A673 (cell line): ENCODE results near the gene OSGIN1. TPM values are rescaled to one million over a fixed set of nuclear protein-coding genes. Genes with fewer than 3 reads are reported as not detected.

Source experiments
- BruUV-seq: library from RNA; stranded (reverse); fragments of 400-500 nt; replicated peaks from 2 replicates; lab custom pipeline; 2021; lab: Mats Ljungman, UMichigan
- CTCF ChIA-PET: fragments of 300-600 bp; sonication (Branson Sonifier 250); formaldehyde crosslinking; loops from one replicate; lab custom pipeline; 2022; ENCODE audit warnings: antibody characterized with exemption; lab: Charles Lee
- POLR2A ChIA-PET: fragments of 300-600 bp; sonication (Branson Sonifier 250); formaldehyde crosslinking; loops from one replicate; lab custom pipeline; 2022; ENCODE audit warnings: antibody characterized with exemption; ENCODE audit not compliant: low non-redundant PET; lab: Charles Lee
- DNase-seq: peaks from one replicate; pipeline ENCODE4 v3.0.0-alpha.2; 2015; ENCODE audit warnings: low spot score
- H3K27ac ChIP-seq: fragments of 200-600 bp; sonication (generic); 2 replicates; pipeline ENCODE4 v1.5.1; 2016; ENCODE audit warnings: mixed run types, low read depth, mild to moderate bottlenecking, mixed read lengths, antibody characterized with exemption, low read length; ENCODE audit not compliant: poor library complexity, severe bottlenecking
- H3K27me3 ChIP-seq: fragments of 200-600 bp; sonication (generic); replicated peaks from 2 replicates; pipeline ENCODE4 v1.6.1; 2017; ENCODE audit warnings: mixed run types, low read depth, mild to moderate bottlenecking, mixed read lengths, antibody characterized with exemption, low read length; ENCODE audit not compliant: insufficient read depth, poor library complexity
- H3K36me3 ChIP-seq: fragments of 200-600 bp; sonication (generic); 2 replicates; pipeline ENCODE4 v1.6.1; 2016; ENCODE audit warnings: mixed run types, mild to moderate bottlenecking, mixed read lengths, antibody characterized with exemption, low read length; ENCODE audit not compliant: insufficient read depth, poor library complexity, severe bottlenecking
- H3K4me1 ChIP-seq: fragments of 200-600 bp; sonication (generic); 2 replicates; pipeline ENCODE4 v1.6.1; 2017; ENCODE audit warnings: mixed run types, mild to moderate bottlenecking, mixed read lengths, antibody characterized with exemption, low read length; ENCODE audit not compliant: insufficient read depth, poor library complexity, severe bottlenecking
- H3K4me3 ChIP-seq: fragments of 200-600 bp; sonication (generic); 2 replicates; pipeline ENCODE4 v1.5.1; 2016; ENCODE audit warnings: low read depth, mixed run types, mild to moderate bottlenecking, mixed read lengths, low read length; ENCODE audit not compliant: poor library complexity, severe bottlenecking
- H3K9me3 ChIP-seq: fragments of 200-600 bp; sonication (generic); 2 replicates; pipeline ENCODE4 v1.6.1; 2016; ENCODE audit warnings: mixed run types, low read depth, mild to moderate bottlenecking, mixed read lengths, antibody characterized with exemption, low read length; ENCODE audit not compliant: poor library complexity, severe bottlenecking
- EZH2 ChIP-seq: fragments of 200-600 bp; sonication (generic); IDR thresholded peaks from 2 replicates; pipeline ENCODE4 v1.6.1; 2017; ENCODE audit warnings: borderline replicate concordance, low read depth, mild to moderate bottlenecking, mixed read lengths, antibody characterized with exemption, low read length; ENCODE audit not compliant: poor library complexity, severe bottlenecking
- intact Hi-C: fragments of 100-400 bp; cut with micrococcal nuclease; formaldehyde crosslinking; loops from one replicate; pipeline ENCODE4 v1.10.0; 2022; ENCODE audit not compliant: unreplicated experiment
- total RNA-seq: library from RNA; stranded (reverse); gene quantifications from 2 replicates; pipeline ENCODE4 v1.2.3, GENCODE V29; 2021
- TF ChIP-seq, protein P1 (sequence below): fragments of 300-800, 200-600 bp; sonication (generic); conservative IDR thresholded peaks from 2 replicates; pipeline ENCODE4 v1.5.1; 2017; ENCODE audit warnings: low read depth, mild to moderate bottlenecking, antibody characterized with exemption, low read length, moderate library complexity, mixed read lengths

The OSGIN1 gene
- total RNA-seq, 1 experiment from 2014 or later, result 2.4 TPM

- TF ChIP-seq, protein P1, sequence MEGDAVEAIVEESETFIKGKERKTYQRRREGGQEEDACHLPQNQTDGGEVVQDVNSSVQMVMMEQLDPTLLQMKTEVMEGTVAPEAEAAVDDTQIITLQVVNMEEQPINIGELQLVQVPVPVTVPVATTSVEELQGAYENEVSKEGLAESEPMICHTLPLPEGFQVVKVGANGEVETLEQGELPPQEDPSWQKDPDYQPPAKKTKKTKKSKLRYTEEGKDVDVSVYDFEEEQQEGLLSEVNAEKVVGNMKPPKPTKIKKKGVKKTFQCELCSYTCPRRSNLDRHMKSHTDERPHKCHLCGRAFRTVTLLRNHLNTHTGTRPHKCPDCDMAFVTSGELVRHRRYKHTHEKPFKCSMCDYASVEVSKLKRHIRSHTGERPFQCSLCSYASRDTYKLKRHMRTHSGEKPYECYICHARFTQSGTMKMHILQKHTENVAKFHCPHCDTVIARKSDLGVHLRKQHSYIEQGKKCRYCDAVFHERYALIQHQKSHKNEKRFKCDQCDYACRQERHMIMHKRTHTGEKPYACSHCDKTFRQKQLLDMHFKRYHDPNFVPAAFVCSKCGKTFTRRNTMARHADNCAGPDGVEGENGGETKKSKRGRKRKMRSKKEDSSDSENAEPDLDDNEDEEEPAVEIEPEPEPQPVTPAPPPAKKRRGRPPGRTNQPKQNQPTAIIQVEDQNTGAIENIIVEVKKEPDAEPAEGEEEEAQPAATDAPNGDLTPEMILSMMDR, result no peak
- no peak for TF ChIP-seq EZH2
- CTCF ChIA-PET, result no interaction called here
- no peak overlapping the region for H3K27ac ChIP-seq
- no peak overlapping the region for H3K4me3 ChIP-seq
- POLR2A ChIA-PET, result no interaction called here
- no peaks in the 10 kb centered on the region for H3K9me3 ChIP-seq
- DNase-seq, result no peak
- H3K36me3 ChIP-seq, result no peaks in the 10 kb centered on the region
- BruUV-seq, result no TSS peak
- no peaks in the 10 kb centered on the region for H3K4me1 ChIP-seq
- H3K27me3 ChIP-seq, result no peaks in the 10 kb centered on the region
- intact Hi-C loops, result no loop called here
Observed at GRCh38 chr16:83942815-83943515, 10.1 kb upstream of the OSGIN1 start.

GRCh38 chr16:83943516-83944050 lies 9.5 kb upstream of the OSGIN1 start:
- H3K36me3 ChIP-seq, result no peaks in the 10 kb centered on the region
- H3K4me1 ChIP-seq, result no peaks in the 10 kb centered on the region
- intact Hi-C loops, result no loop called here
- no peaks in the 10 kb centered on the region for H3K27me3 ChIP-seq
- DNase-seq, result no peak
- H3K27ac ChIP-seq, result no peak overlapping the region
- no peaks in the 10 kb centered on the region for H3K9me3 ChIP-seq
- CTCF ChIA-PET, result no interaction called here
- POLR2A ChIA-PET, result no interaction called here
- TF ChIP-seq, protein P1, result no peak
- TF ChIP-seq EZH2, result no peak
- H3K4me3 ChIP-seq, result no peak overlapping the region
- BruUV-seq, result no TSS peak

DNA sequence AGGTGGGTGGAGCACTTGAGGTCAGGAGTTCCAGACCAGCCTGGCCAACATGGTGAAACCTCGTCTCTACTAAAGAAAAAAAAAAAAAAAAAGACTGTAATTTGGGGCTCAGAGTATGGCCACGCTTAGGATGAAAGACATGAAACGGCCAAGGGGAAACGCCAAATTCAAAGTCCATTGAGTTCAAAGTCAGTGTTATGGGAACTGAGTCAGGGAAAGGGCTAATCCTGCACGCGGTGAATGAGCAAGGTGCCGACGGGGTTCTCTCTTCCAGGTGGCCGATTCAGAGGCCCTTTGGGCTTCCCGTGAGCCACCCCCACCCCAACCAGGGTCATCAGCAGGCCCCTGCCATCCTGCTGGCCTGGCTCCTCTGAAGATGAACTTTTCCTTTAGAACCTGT lies 7.5 kb upstream of the OSGIN1 start:
- no peaks in the 10 kb centered on the region for H3K27me3 ChIP-seq
- no TSS peak for BruUV-seq
- DNase-seq, result no peak
- no peak for TF ChIP-seq EZH2
- TF ChIP-seq, protein P1, result no peak
- H3K36me3 ChIP-seq, result no peaks in the 10 kb centered on the region
- H3K9me3 ChIP-seq, result no peaks in the 10 kb centered on the region
- H3K27ac ChIP-seq, result no peak overlapping the region
- POLR2A ChIA-PET, result no interaction called here
- intact Hi-C loops, result no loop called here
- H3K4me1 ChIP-seq, result no peaks in the 10 kb centered on the region
- H3K4me3 ChIP-seq, result no peak overlapping the region
- CTCF ChIA-PET, result no interaction called here
